ENCODE measurements around the gene TOP2A.
A peak's percentile ranks its signal among the peaks of the same experiment; 100 is the strongest.
"Not testable (repeated sequence)": the region's sequence is repeated elsewhere in the genome, so short reads cannot be mapped to it uniquely, and the experiment has no call there.

The TOP2A gene

DNA sequence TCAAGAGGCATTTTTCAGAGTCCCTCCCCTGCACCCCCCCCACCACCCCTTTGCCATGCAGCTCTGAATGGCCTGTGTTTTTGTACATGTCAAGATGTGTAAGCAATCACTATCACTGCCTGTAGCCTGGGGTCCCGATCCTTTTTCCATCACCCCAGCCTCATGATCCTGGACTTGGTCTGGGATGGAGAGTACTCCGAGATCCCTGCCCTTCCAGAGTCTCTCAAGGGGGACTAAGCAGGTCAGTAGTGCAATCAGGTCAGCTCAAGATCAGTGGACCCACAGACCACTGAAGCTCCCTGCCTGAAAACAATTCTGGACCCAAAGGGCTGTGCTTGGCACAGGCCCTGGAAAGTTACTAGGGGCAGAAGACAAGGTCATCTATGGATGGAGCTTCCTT lies 45.7 kb downstream of the TOP2A start:
- no peak for TF ChIP-seq TAF1 (IDR thresholded peaks at IDR 0.05; ENCODE audit: low read depth, low read length)
- no peak for TF ChIP-seq POLR2A (IDR thresholded peaks at IDR 0.05; ENCODE audit: low read depth, low read length)
- no peak for TF ChIP-seq PAX5 (IDR thresholded peaks at IDR 0.05; ENCODE audit: insufficient read depth, low read length, severe bottlenecking)
- TF ChIP-seq POLR2AphosphoS5 (IDR thresholded peaks at IDR 0.05; ENCODE audit: low read depth, low read length) = no peak
- no peak for TF ChIP-seq POU2F2 (IDR thresholded peaks at IDR 0.05; ENCODE audit: low read depth, low read length)
- no peak for TF ChIP-seq SPI1 (IDR thresholded peaks at IDR 0.05; ENCODE audit: low read depth, low read length)
- FAIRE-seq (no peak), DNase-seq (ENCODE audit: insufficient read length, low spot score) (no peak)

DNA sequence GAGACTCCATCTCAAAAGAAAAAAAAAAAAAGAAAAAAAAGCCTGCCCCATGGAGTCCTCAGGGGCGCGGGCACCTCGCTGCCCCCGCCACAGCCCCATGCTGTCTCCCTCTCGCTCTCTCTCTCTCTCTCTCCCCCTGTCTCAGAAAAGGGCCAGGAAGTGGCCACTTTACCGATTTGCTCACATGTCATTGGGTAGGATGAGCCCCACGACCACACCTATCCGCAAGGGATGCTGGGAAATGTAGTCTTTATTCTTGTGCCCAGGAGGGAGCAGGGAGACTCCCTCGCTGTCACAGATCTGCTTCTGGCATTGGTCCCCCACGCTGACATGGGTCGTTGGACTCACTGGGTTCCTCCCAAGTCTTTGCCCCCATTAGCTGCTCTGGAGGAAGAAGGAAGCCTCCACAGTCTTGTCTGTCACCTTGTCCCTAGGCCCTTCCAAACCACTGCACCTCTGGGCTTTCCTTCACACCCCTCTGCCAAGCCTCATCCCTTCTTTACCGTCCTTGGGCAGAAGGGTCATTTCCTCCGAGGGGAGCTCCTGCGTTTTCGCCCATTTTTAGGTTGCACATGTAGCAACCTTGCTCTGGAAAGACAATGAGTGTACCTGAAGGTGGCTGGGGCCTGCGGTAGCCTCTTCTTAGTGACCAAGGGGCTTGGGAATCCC lies 46.3 kb downstream of the TOP2A start:
- FAIRE-seq (peak; percentile 9), DNase-seq (ENCODE audit: insufficient read length, low spot score) (no peak)

DNA sequence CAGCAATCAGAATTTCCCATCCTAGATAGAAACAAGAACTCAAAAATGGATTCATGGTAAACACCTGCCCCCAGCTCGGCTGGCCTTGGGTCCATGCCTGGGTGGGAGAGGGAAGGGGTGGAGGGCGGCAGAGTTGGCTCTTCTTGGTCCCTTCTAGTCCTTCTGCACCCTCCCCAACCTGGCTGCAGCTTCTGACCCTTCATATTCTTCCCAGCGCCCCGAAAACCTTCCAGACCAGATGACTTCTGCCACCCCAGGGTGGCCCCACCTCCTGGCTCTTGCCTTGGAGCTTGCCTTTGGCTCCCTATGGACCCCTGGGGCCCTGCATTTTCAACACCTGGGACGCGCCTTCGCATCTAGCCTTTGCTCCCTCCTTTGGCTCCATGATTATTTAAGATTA lies 47.8 kb downstream of the TOP2A start:
- no peak for FAIRE-seq
- DNase-seq (ENCODE audit: insufficient read length, low spot score) = no peak

More for the DNA sequence above, 46.3 kb downstream of the TOP2A start:
- TF ChIP-seq POU2F2 (IDR thresholded peaks at IDR 0.05; ENCODE audit: low read depth, low read length) = no peak
- no peak for TF ChIP-seq SPI1 (IDR thresholded peaks at IDR 0.05; ENCODE audit: low read depth, low read length)
- no peak for TF ChIP-seq POLR2A (IDR thresholded peaks at IDR 0.05; ENCODE audit: low read depth, low read length)
- no peak for TF ChIP-seq TAF1 (IDR thresholded peaks at IDR 0.05; ENCODE audit: low read depth, low read length)
- no peak for TF ChIP-seq POLR2AphosphoS5 (IDR thresholded peaks at IDR 0.05; ENCODE audit: low read depth, low read length)
- no peak for TF ChIP-seq PAX5 (IDR thresholded peaks at IDR 0.05; ENCODE audit: insufficient read depth, low read length, severe bottlenecking)

DNA sequence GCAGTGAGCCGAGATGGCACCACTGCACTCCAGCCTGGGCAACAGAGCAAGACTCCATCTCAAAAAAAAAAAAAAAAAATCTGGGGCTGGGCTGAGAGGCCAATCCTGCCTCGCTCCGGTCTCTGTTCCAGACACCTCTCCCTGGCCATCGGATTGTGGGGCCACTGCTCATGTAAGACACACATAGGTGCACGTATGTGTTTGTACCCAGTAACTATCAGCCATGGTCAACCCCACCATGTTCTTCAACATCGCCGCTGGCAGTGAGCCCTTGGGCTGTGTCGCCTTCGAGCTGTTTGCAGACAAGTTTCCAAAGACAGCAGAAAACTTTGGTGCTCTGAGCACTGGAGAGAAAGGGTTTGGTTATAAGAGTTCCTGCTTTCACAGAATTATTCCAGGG lies 50.0 kb downstream of the TOP2A start:
- FAIRE-seq; DNase-seq (ENCODE audit: insufficient read length, low spot score): not testable (repeated sequence)

More for the DNA sequence above, 47.8 kb downstream of the TOP2A start:
- TF ChIP-seq SPI1 (IDR thresholded peaks at IDR 0.05; ENCODE audit: low read depth, low read length) (no peak), POU2F2 (IDR thresholded peaks at IDR 0.05; ENCODE audit: low read depth, low read length) (no peak)

DNA sequence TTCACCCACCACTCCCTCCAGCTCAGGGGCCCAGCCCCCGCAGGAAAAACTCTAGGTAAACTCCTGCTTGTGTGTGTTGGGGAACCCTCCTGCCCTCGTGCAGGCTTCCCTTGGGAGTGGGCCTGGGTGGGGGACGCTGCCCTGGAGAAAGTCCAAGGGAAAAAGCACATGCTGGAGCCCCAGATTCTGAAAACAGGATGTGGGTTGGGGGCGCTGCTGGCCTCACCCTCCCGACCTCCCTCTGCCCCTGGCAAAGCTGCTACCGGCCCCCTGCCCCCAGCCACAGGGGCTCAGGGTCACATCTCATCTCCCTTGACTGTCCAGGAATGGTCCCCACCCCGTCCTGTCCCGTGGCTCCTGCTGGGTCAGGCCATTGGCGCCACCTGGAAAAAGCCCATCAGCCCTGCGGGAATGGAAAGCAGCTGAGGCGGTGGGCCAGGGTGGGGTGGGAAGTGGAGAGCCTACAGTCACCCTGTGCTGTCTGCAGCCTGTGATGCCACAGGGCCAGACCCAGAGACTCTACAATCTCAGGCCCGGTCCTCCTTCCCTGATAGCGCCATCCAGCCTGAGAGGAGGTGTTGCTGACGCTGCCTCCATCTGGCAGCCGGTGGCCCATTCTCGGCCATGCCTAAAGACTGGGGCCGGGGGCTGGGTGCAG lies 50.7 kb downstream of the TOP2A start:
- no peak for FAIRE-seq
- TF ChIP-seq POLR2AphosphoS5 (IDR thresholded peaks at IDR 0.05; ENCODE audit: low read depth, low read length) (no peak), TAF1 (IDR thresholded peaks at IDR 0.05; ENCODE audit: low read depth, low read length) (no peak), POU2F2 (IDR thresholded peaks at IDR 0.05; ENCODE audit: low read depth, low read length) (no peak), POLR2A (IDR thresholded peaks at IDR 0.05; ENCODE audit: low read depth, low read length) (no peak), PAX5 (IDR thresholded peaks at IDR 0.05; ENCODE audit: insufficient read depth, low read length, severe bottlenecking) (no peak), SPI1 (IDR thresholded peaks at IDR 0.05; ENCODE audit: low read depth, low read length) (no peak)
- DNase-seq (ENCODE audit: insufficient read length, low spot score) = no peak

DNA sequence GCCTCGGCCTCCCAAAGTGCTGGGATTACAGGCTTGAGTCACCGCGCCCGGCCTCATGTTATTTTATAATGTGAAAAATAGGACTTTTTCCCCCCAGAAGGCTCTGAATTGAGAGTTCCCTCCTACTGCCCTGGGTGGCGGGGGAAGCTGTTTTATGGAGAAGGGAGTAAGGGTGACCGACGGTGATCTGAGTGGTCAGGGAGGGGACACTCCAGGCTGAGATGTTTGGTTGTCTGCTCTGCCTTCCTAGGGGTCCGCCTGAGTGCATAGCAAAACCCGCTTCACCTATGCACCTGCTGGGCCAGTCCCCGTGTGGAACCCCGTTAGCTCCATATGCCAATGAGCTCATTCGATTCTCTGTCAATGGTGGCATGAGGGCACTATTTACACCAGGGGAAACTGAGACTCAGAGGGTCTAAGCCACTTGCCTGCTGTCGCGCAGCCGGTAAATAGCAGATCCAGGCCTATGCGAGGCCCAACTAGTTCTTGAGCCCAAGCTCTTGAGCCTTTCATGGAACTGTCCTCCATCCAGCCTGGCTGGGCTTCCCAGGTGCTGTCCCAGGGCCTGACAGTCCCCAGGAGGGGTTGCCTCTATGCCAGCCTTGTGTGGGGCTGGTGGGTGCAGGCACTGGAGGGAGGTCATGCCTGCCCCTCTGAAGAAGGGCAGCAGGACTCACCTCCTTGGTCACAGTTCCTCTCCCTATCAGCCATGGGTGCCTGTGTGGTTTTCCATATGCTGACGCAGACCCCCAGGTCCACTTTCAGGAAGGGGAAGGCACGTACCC lies 51.4 kb downstream of the TOP2A start:
- DNase-seq (ENCODE audit: insufficient read length, low spot score) = no peak
- no peak for FAIRE-seq
- no peak for TF ChIP-seq TAF1 (IDR thresholded peaks at IDR 0.05; ENCODE audit: low read depth, low read length)
- TF ChIP-seq POLR2A (IDR thresholded peaks at IDR 0.05; ENCODE audit: low read depth, low read length) = no peak
- no peak for TF ChIP-seq POLR2AphosphoS5 (IDR thresholded peaks at IDR 0.05; ENCODE audit: low read depth, low read length)
- no peak for TF ChIP-seq PAX5 (IDR thresholded peaks at IDR 0.05; ENCODE audit: insufficient read depth, low read length, severe bottlenecking)
- TF ChIP-seq SPI1 (IDR thresholded peaks at IDR 0.05; ENCODE audit: low read depth, low read length) = no peak
- TF ChIP-seq POU2F2 (IDR thresholded peaks at IDR 0.05; ENCODE audit: low read depth, low read length) = no peak

DNA sequence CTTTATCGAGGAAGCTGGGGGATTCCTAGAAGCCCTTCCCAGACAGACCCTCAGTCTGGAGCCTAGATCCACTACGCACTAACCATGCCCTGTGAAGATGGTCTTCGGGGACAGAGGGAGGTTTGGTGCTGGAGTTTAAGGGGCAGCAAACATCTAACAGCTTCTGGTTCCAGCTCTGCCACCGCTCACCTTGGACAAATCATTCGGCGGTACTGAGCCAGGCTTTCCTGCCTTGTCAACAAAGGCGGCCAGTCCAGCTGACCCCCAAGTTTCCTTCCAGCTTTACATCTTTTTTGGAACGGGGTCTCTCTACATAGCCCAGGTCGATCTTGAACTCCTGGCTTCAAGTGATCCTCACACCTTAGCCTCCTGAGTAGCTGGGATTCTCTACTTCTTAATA lies 52.8 kb downstream of the TOP2A start:
- DNase-seq (ENCODE audit: insufficient read length, low spot score) (no peak), FAIRE-seq (no peak)
- TF ChIP-seq POLR2AphosphoS5 (IDR thresholded peaks at IDR 0.05; ENCODE audit: low read depth, low read length) (no peak), POLR2A (IDR thresholded peaks at IDR 0.05; ENCODE audit: low read depth, low read length) (no peak), PAX5 (IDR thresholded peaks at IDR 0.05; ENCODE audit: insufficient read depth, low read length, severe bottlenecking) (no peak), TAF1 (IDR thresholded peaks at IDR 0.05; ENCODE audit: low read depth, low read length) (no peak), POU2F2 (IDR thresholded peaks at IDR 0.05; ENCODE audit: low read depth, low read length) (no peak), SPI1 (IDR thresholded peaks at IDR 0.05; ENCODE audit: low read depth, low read length) (no peak)

DNA sequence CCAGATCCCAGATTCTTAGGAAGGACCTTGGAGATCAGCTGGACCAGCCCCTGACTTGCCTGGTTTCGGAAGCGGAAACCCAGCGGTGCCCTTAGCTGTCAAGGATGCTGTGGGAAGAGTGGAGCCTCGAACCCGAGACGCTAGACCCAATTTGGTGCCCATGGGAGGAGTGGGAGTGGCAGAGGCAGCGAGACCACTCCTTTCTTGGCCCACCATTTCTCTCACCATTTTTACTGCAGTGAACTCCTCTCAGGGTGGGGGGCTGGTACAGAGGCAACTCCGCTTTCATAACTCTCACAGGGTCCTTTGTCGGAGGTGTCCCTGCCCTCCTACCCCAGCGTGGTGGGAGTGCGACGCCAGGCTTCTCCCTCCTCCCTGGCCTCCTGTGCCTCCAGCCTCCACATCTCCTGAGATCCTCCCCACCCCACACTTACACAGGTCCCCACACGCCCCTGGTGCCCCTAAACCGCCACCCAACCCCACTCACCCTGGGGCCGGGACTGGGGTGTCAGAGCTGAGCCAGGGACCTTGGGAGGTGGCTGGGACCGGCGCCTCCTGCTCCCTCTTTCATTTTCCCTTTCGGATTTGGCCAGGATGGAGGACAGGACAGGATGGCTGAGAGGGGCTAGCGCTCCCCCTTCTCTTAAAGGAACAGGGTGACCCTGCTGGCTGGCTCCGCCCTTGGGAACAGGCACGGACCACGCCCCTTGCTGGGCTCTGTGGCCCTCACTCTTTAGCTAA lies 53.4 kb downstream of the TOP2A start, which contains the start of gene GJD3:
GJD3 (minus strand) TSS at position 617 of the 741 bp plus-strand sequence. CDS start 922 bp downstream, outside the sequence.
- DNase-seq (ENCODE audit: insufficient read length, low spot score) (no peak), FAIRE-seq (no peak)
- TF ChIP-seq POLR2A (IDR thresholded peaks at IDR 0.05; ENCODE audit: low read depth, low read length) (no peak), POLR2AphosphoS5 (IDR thresholded peaks at IDR 0.05; ENCODE audit: low read depth, low read length) (no peak), PAX5 (IDR thresholded peaks at IDR 0.05; ENCODE audit: insufficient read depth, low read length, severe bottlenecking) (no peak), TAF1 (IDR thresholded peaks at IDR 0.05; ENCODE audit: low read depth, low read length) (no peak), SPI1 (IDR thresholded peaks at IDR 0.05; ENCODE audit: low read depth, low read length) (no peak), POU2F2 (IDR thresholded peaks at IDR 0.05; ENCODE audit: low read depth, low read length) (no peak)
